HepG2 (cell line): Measurements from ENCODE around the gene ZFTA. TPM values are rescaled to one million over a fixed set of nuclear protein-coding genes. Genes with fewer than 3 reads are reported as not detected.

Source experiments
- ATF5 ChIP-seq: sonication (generic); formaldehyde crosslinking; IDR thresholded peaks from 2 replicates; pipeline ENCODE4 v1.4.0; 2020; ENCODE audit warnings: mild to moderate bottlenecking, low read depth, missing genetic modification reagents
- CTCF ChIP-seq: sonication (generic); formaldehyde crosslinking; IDR thresholded peaks from 2 replicates; pipeline ENCODE4 v1.5.0; 2020; ENCODE audit warnings: mild to moderate bottlenecking, missing genetic modification reagents, moderate library complexity
- EP300 ChIP-seq, 3 experiments: sonication (generic) in 1 of 3; formaldehyde crosslinking in 1 of 3; IDR thresholded peaks; 2 replicates each; pipeline versions ENCODE4 v1.5.1 to v1.6.1; 2011 to 2020; ENCODE audit warnings: low read depth in 2 of 3, low read length in 2 of 3, borderline replicate concordance in 1 of 3, improper control_type of control experiment in 1 of 3, mild to moderate bottlenecking in 1 of 3, missing genetic modification reagents in 1 of 3, moderate library complexity in 1 of 3
- FOXP4 ChIP-seq: sonication (generic); formaldehyde crosslinking; IDR thresholded peaks from 2 replicates; pipeline ENCODE4 v1.4.0; 2020; ENCODE audit warnings: missing genetic modification reagents
- HIC2 ChIP-seq: sonication (generic); formaldehyde crosslinking; IDR thresholded peaks from 2 replicates; pipeline ENCODE4 v1.9.0; 2022; ENCODE audit warnings: low read depth, missing genetic modification reagents
- MEF2D ChIP-seq: sonication (generic); formaldehyde crosslinking; IDR thresholded peaks from 2 replicates; pipeline ENCODE4 v1.5.1; 2020; ENCODE audit warnings: mild to moderate bottlenecking, missing genetic modification reagents
- MZF1 ChIP-seq: sonication (generic); formaldehyde crosslinking; IDR thresholded peaks from 2 replicates; pipeline ENCODE4 v1.8.1; 2023; ENCODE audit warnings: mild to moderate bottlenecking, missing genetic modification reagents, borderline replicate concordance
- TAF1 ChIP-seq: sonication (generic); formaldehyde crosslinking; IDR thresholded peaks from 2 replicates; pipeline ENCODE4 v1.4.0; 2020; ENCODE audit warnings: missing genetic modification reagents
- TCF12 ChIP-seq, 2 experiments: fragments of 450-650 bp in 1 of 2; sonication (generic) in 1 of 2; formaldehyde crosslinking in 1 of 2; IDR thresholded peaks; 2 replicates each; pipeline versions ENCODE4 v1.6.1 to v1.8.0; 2017 to 2022; ENCODE audit warnings: antibody characterized with exemption in 1 of 2, mild to moderate bottlenecking in 1 of 2, missing genetic modification reagents in 1 of 2, moderate library complexity in 1 of 2
- ZBTB25 ChIP-seq: IDR thresholded peaks from 2 replicates; pipeline ENCODE4 v1.6.1; 2018; ENCODE audit warnings: missing genetic modification reagents
- ZNF331 ChIP-seq: sonication (generic); formaldehyde crosslinking; IDR thresholded peaks from 2 replicates; pipeline ENCODE4 v1.4.0; 2020; ENCODE audit warnings: missing genetic modification reagents
- ZNF354B ChIP-seq: sonication (generic); formaldehyde crosslinking; IDR thresholded peaks from 2 replicates; pipeline ENCODE4 v1.8.0; 2022; ENCODE audit warnings: mild to moderate bottlenecking, missing genetic modification reagents
- ZNF484 ChIP-seq: sonication (generic); formaldehyde crosslinking; IDR thresholded peaks from 2 replicates; pipeline ENCODE4 v1.5.1; 2020; ENCODE audit warnings: mild to moderate bottlenecking, low read depth, missing genetic modification reagents, borderline replicate concordance
- ZNF614 ChIP-seq: IDR thresholded peaks from 2 replicates; pipeline ENCODE4 v1.6.1; 2018; ENCODE audit warnings: missing biosample characterization, missing genetic modification reagents, inconsistent platforms, borderline replicate concordance
- polyA plus RNA-seq, 8 experiments: library from polyadenylated mRNA; depleted of rRNA in 3 of 8; stranded (reverse) in 7 of 8; unstranded in 1 of 8; fragments of >200 nt; fragmentation: Illumina TruSeq in 4 of 8; extraction: Trizol in 4 of 8; gene quantifications; 2 replicates each; pipeline versions ENCODE4 v1.2.1 to v1.2.3, GENCODE V29; 2011 to 2016; ENCODE audit warnings: low read depth in 4 of 8, missing spikeins in 1 of 8, mixed read lengths in 1 of 8; ENCODE audit not compliant: insufficient read depth in 1 of 8
- total RNA-seq, 5 experiments: library from RNA; depleted of rRNA; stranded (reverse); fragments of >200 nt; fragmentation: Illumina TruSeq; extraction: Trizol; gene quantifications; 2 replicates each; pipeline ENCODE4 v1.2.3, GENCODE V29; 2016; ENCODE audit warnings: low read depth in 1 of 5

Gene ZFTA
- total and polyA plus RNA-seq, 2 of the 13 experiments (the other 11 are each of a cell fraction or from before 2014, with no cell fraction given), result 3.9 to 10.4 TPM

GRCh38 chr11:63813035-63813562 is 44.5 kb upstream of the ZFTA start, which contains the start of gene SPINDOC (continued):
- TF ChIP-seq FOXP4 (no peak), MZF1 (CRISPR knock-in tag) (no peak), ZBTB25 (no peak), TAF1 (CRISPR knock-in tag) (peak; percentile 11), MEF2D (CRISPR knock-in tag) (no peak), EP300 (IDR thresholded peaks at IDR 0.05; ENCODE audit: low read depth in 2 of 2, low read length in 2 of 2) (0 out of 4 replicates have a peak, but pooled peaks of 1 of the 2 experiments have one; percentile 3), EP300 (CRISPR knock-in tag; IDR thresholded peaks at IDR 0.05; ENCODE audit: borderline replicate concordance) (no peak), ATF5 (no peak), HIC2 (CRISPR knock-in tag) (0 out of 2 replicates have a peak, but pooled peaks have one; percentile 32), ZNF354B (CRISPR knock-in tag) (no peak), CTCF (CRISPR knock-in tag) (no peak), TCF12 (IDR thresholded peaks at IDR 0.05) (no peak), TCF12 (CRISPR knock-in tag; IDR thresholded peaks at IDR 0.05) (no peak), ZNF331 (CRISPR knock-in tag) (no peak), ZNF614 (CRISPR knock-in tag) (no peak), ZNF484 (CRISPR knock-in tag) (no peak)
